ENCODE results near the gene KRT72.

DNA sequence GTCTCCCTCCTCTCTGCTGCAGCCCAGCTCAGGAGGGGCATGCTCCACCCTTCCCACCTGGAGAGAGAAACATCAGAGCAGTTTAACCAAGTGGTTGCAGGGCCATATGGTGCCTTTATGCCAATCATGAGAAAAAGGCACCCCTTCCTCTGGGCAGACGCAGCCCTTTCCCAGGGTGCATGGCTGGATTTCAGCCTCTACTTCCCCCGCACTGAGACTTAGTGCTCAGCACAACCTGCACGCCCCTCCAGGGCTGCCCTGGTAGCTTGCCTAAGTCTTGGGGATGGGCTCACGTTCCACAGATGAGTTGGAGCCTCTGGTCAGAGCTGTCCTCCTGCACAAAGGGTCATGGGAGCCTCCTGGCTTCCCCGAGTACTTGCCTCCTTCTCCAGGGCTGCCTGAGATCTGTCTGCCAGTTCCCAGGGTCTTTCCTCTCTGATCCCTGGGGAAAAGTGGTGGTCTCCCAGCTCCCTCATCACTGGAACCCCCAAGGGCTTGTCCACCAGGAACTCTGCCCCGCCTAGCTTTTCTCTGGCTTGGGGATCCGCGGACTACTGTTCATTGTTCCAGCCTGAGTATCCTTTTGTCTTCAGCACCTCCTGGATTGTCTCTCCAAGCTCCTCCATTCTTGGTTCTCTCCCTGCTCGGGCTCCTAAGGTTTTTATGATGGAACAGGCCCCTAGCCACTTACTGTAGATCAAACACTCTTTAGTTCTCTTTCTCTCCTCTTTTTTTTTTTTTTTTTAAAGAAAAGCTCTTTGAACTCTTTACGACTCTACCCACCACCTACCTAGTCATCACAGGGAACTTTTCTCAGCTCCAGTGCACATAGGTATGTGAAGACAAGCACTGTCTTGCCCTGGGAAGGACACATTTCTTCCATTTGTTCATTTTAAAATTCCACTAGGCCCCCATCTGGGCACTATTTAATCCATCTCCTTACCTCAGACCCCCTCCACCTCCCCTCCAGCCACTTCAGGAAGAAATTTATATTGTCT is 21.5 kb downstream of the KRT72 start:
- TF ChIP-seq, protein P1, sequence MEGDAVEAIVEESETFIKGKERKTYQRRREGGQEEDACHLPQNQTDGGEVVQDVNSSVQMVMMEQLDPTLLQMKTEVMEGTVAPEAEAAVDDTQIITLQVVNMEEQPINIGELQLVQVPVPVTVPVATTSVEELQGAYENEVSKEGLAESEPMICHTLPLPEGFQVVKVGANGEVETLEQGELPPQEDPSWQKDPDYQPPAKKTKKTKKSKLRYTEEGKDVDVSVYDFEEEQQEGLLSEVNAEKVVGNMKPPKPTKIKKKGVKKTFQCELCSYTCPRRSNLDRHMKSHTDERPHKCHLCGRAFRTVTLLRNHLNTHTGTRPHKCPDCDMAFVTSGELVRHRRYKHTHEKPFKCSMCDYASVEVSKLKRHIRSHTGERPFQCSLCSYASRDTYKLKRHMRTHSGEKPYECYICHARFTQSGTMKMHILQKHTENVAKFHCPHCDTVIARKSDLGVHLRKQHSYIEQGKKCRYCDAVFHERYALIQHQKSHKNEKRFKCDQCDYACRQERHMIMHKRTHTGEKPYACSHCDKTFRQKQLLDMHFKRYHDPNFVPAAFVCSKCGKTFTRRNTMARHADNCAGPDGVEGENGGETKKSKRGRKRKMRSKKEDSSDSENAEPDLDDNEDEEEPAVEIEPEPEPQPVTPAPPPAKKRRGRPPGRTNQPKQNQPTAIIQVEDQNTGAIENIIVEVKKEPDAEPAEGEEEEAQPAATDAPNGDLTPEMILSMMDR (IDR thresholded peaks at IDR 0.05), result no peak
- no peak for TF ChIP-seq POLR2A (IDR thresholded peaks at IDR 0.05)
